PC-3 (cell line): ENCODE data around the gene PEPD. TPM values are rescaled to one million over a fixed set of nuclear protein-coding genes. Genes with fewer than 3 reads are reported as not detected.

Experiments used
- ATAC-seq: fragments of 200-7000 bp; cut with Tn5 transposase; 2 replicates; pipeline ENCODE4 v1.9.1; 2020; ENCODE audit warnings: mild to moderate bottlenecking, moderate library complexity
- BruUV-seq: library from RNA; stranded (reverse); fragments of 400-500 nt; replicated peaks from 2 replicates; lab custom pipeline; 2021; lab: Mats Ljungman, UMichigan
- CTCF ChIA-PET: fragments of 300-600 bp; sonication (Branson Sonifier 250); formaldehyde crosslinking; loops from one replicate; lab custom pipeline; 2022; ENCODE audit warnings: antibody characterized with exemption; lab: Charles Lee
- POLR2A ChIA-PET: fragments of 300-600 bp; sonication (Branson Sonifier 250); formaldehyde crosslinking; loops from one replicate; lab custom pipeline; 2022; ENCODE audit warnings: antibody characterized with exemption; ENCODE audit not compliant: unreplicated experiment; lab: Charles Lee
- DNase-seq: peaks from one replicate; pipeline ENCODE4 v3.0.0-alpha.2; 2015
- H2AFZ ChIP-seq: fragments of 300-600 bp; sonication (generic); 2 replicates; pipeline ENCODE4 v1.6.0; 2016; ENCODE audit warnings: antibody characterized with exemption, low read length
- H3F3A ChIP-seq: fragments of 300-600 bp; sonication (generic); one replicate; pipeline ENCODE4 v1.6.0; 2017; ENCODE audit warnings: antibody characterized with exemption, low read length, control low read depth, mild to moderate bottlenecking; ENCODE audit not compliant: unreplicated experiment
- H3K27ac ChIP-seq: fragments of 300-600 bp; sonication (generic); 2 replicates; pipeline ENCODE4 v1.5.1; 2016; ENCODE audit warnings: mild to moderate bottlenecking, low read length
- H3K27me3 ChIP-seq: fragments of 300-600 bp; sonication (generic); 2 replicates; pipeline ENCODE4 v1.6.1; 2016; ENCODE audit warnings: low read length, mixed read lengths
- H3K36me3 ChIP-seq: fragments of 300-600 bp; sonication (generic); 2 replicates; pipeline ENCODE4 v1.6.1; 2016; ENCODE audit warnings: low read depth, mixed run types, low read length, mixed read lengths
- H3K4me1 ChIP-seq: fragments of 300-600 bp; sonication (generic); 2 replicates; pipeline ENCODE4 v1.5.1; 2016; ENCODE audit warnings: low read length; ENCODE audit not compliant: insufficient read depth
- H3K4me2 ChIP-seq: fragments of 300-600 bp; sonication (generic); 2 replicates; pipeline ENCODE4 v1.6.0; 2016; ENCODE audit warnings: low read length
- H3K4me3 ChIP-seq: fragments of 300-600 bp; sonication (generic); 2 replicates; pipeline ENCODE4 v1.5.1; 2016; ENCODE audit warnings: mild to moderate bottlenecking, low read length, mixed read lengths
- H3K79me2 ChIP-seq: fragments of 300-600 bp; sonication (generic); 2 replicates; pipeline ENCODE4 v1.6.1; 2017; ENCODE audit warnings: low read length, mixed read lengths
- H3K9ac ChIP-seq: fragments of 300-600 bp; sonication (generic); 2 replicates; pipeline ENCODE4 v1.6.0; 2016; ENCODE audit warnings: mild to moderate bottlenecking, low read length
- H3K9me2 ChIP-seq: fragments of 300-600 bp; sonication (generic); replicated peaks from 2 replicates; pipeline ENCODE4 v1.6.1; 2016; ENCODE audit warnings: mixed run types, low read length, mixed read lengths
- H3K9me3 ChIP-seq: fragments of 300-600 bp; sonication (generic); 2 replicates; pipeline ENCODE4 v1.6.1; 2016; ENCODE audit warnings: low read length, mixed read lengths
- H4K20me1 ChIP-seq: fragments of 300-600 bp; sonication (generic); 2 replicates; pipeline ENCODE4 v1.6.1; 2016; ENCODE audit warnings: low read length, mixed read lengths
- EZH2 ChIP-seq: fragments of 300-600 bp; sonication (generic); IDR thresholded peaks from one replicate; pipeline ENCODE4 v1.6.1; 2017; ENCODE audit warnings: antibody characterized with exemption, mild to moderate bottlenecking, low read length; ENCODE audit not compliant: unreplicated experiment
- EZH2phosphoT487 ChIP-seq: fragments of 300-600 bp; sonication (generic); IDR thresholded peaks from 2 replicates; pipeline ENCODE4 v1.6.1; 2018; ENCODE audit warnings: mild to moderate bottlenecking, antibody characterized with exemption, low read length, borderline replicate concordance
- intact Hi-C: fragments of 100-400 bp; cut with micrococcal nuclease; formaldehyde crosslinking; loops from 2 replicates; pipeline ENCODE4 v1.9.0; 2023
- total RNA-seq: library from RNA; depleted of rRNA; stranded (reverse); fragments of >200 nt; gene quantifications from 2 replicates; pipeline ENCODE4 v1.2.3, GENCODE V29; 2014
- TF ChIP-seq, protein P1 (sequence below): fragments of 300-600 bp; sonication (generic); conservative IDR thresholded peaks from 2 replicates; pipeline ENCODE4 v1.5.1; 2017; ENCODE audit warnings: antibody characterized with exemption, low read depth, mild to moderate bottlenecking, low read length

PEPD gene
- total RNA-seq, 1 experiment from 2014 or later = 53.4 TPM

DNA sequence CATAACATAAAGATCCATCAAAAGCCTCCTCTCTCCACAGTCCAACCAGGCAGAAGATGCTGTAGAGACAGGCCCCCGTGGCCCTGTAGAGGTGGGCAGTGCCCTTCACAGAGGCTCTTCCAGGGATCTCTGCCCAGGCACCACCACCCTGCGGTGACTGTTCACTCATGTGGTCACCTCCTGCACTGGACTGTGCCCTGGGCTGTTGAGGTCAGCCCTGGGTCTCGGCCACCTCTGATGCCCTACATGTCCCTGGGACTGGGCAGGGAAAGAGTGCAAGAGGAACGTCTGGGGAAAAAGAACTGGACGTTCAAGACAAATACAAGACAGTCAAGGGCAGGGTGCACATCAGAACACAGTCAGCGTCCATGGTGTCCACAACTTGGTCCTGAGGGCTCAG, 22.3 kb downstream of the PEPD start:
- H3K27ac ChIP-seq = no peak overlapping the region
- H4K20me1 ChIP-seq = no peaks in the 10 kb centered on the region
- H3K4me3 ChIP-seq = no peak overlapping the region
- no peak for DNase-seq
- H3K4me2 ChIP-seq = no peak overlapping the region
- no peaks in the 10 kb centered on the region for H3K4me1 ChIP-seq
- no peaks in the 10 kb centered on the region for H3K79me2 ChIP-seq
- no peaks in the 10 kb centered on the region for H3K27me3 ChIP-seq
- H3F3A ChIP-seq = no peaks in the 10 kb centered on the region
- no peak for TF ChIP-seq EZH2phosphoT487
- TF ChIP-seq, protein P1, sequence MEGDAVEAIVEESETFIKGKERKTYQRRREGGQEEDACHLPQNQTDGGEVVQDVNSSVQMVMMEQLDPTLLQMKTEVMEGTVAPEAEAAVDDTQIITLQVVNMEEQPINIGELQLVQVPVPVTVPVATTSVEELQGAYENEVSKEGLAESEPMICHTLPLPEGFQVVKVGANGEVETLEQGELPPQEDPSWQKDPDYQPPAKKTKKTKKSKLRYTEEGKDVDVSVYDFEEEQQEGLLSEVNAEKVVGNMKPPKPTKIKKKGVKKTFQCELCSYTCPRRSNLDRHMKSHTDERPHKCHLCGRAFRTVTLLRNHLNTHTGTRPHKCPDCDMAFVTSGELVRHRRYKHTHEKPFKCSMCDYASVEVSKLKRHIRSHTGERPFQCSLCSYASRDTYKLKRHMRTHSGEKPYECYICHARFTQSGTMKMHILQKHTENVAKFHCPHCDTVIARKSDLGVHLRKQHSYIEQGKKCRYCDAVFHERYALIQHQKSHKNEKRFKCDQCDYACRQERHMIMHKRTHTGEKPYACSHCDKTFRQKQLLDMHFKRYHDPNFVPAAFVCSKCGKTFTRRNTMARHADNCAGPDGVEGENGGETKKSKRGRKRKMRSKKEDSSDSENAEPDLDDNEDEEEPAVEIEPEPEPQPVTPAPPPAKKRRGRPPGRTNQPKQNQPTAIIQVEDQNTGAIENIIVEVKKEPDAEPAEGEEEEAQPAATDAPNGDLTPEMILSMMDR = no peak
- no peak for TF ChIP-seq EZH2
- ATAC-seq = no peak
- intact Hi-C loops = no loop called here
- no TSS peak for BruUV-seq
- ChIA-PET POLR2A (no interaction called here), CTCF (no interaction called here)
- no peaks in the 10 kb centered on the region for H3K9me2 ChIP-seq
- H3K9ac ChIP-seq = no peak overlapping the region
- H3K9me3 ChIP-seq = no peaks in the 10 kb centered on the region
- no peaks in the 10 kb centered on the region for H3K36me3 ChIP-seq
- no peak overlapping the region for H2AFZ ChIP-seq

DNA sequence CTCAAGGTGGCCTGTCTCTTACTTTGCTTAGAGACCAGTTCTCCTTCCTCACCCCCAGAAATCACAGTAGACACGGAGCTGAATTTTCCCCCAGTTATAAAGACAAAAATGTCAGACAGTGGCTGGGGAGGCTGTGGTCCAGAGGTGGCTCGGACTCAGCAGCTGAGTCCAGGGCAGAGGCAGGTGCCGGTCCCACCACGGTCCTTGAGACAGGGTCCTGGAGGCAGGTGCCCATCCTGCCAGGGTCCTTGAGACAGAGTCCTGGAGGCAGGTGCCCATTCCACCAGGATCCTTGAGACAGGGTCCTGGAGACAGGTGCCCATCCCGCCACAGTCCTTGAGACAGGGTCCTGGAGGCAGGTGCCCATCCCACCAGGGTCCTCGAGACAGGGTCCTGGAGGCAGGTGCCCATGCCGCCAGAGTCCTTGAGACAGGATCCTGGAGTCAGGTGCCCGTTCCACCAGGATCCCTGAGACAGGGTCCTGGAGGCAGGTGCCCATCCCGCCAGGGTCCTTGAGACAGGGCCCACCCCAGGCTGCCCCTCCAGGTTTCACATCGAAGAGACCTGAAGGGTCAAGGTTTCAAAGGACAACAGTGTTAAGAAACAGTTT, 23.1 kb downstream of the PEPD start:
- CTCF ChIA-PET = no interaction called here
- no peak overlapping the region for H2AFZ ChIP-seq

DNA sequence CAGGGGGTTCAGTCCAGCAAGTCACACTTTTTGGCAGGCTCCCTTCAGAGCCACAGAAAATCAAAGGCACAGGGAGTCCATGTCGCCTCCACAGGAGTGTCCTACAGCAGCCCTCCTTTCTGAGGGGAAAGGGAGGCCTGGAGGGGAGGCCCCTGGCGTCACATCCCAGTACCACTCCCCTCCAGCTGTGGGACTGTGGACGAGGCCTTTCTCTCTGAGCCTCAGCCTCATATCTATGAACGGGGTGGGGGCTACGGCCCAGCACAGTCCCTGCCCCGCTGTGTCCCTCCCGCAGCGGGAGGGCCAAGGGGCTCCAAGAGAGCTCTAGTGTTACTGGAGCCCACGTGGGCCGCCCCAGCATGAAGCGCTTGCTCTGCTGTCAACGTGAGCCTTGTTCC, 23.8 kb downstream of the PEPD start:
- H3K9me3 ChIP-seq = no peaks in the 10 kb centered on the region
- H3K4me1 ChIP-seq = no peaks in the 10 kb centered on the region
- intact Hi-C loops = no loop called here
- BruUV-seq = no TSS peak
- ChIA-PET CTCF (no interaction called here), POLR2A (no interaction called here)
- no peaks in the 10 kb centered on the region for H3K9me2 ChIP-seq
- ATAC-seq (no peak), DNase-seq (no peak)
- H4K20me1 ChIP-seq = no peaks in the 10 kb centered on the region
- H3K4me2 ChIP-seq = no peak overlapping the region
- TF ChIP-seq EZH2 (no peak), EZH2phosphoT487 (no peak)
- TF ChIP-seq, protein P1 = no peak
- H3K27me3 ChIP-seq = no peaks in the 10 kb centered on the region
- no peaks in the 10 kb centered on the region for H3F3A ChIP-seq
- H3K4me3 ChIP-seq = no peak overlapping the region
- H3K79me2 ChIP-seq = no peaks in the 10 kb centered on the region
- no peak overlapping the region for H3K27ac ChIP-seq
- H3K9ac ChIP-seq = no peak overlapping the region
- no peaks in the 10 kb centered on the region for H3K36me3 ChIP-seq
- no peak overlapping the region for H2AFZ ChIP-seq

More for the DNA sequence above, 23.1 kb downstream of the PEPD start:
- no peaks in the 10 kb centered on the region for H3K9me3 ChIP-seq
- intact Hi-C loops = no loop called here
- H3K4me3 ChIP-seq = no peak overlapping the region
- no peaks in the 10 kb centered on the region for H3K79me2 ChIP-seq
- no peaks in the 10 kb centered on the region for H3K9me2 ChIP-seq
- no peak overlapping the region for H3K9ac ChIP-seq
- TF ChIP-seq, protein P1 = no peak
- TF ChIP-seq EZH2 = no peak
- no peak for TF ChIP-seq EZH2phosphoT487
- H3K4me1 ChIP-seq = no peaks in the 10 kb centered on the region
- no peak overlapping the region for H3K27ac ChIP-seq
- POLR2A ChIA-PET = no interaction called here
- no peaks in the 10 kb centered on the region for H3K36me3 ChIP-seq
- H4K20me1 ChIP-seq = no peaks in the 10 kb centered on the region
- DNase-seq (no peak), ATAC-seq (no peak)
- BruUV-seq = no TSS peak
- no peak overlapping the region for H3K4me2 ChIP-seq
- no peaks in the 10 kb centered on the region for H3F3A ChIP-seq
- no peaks in the 10 kb centered on the region for H3K27me3 ChIP-seq
